NCI-H1105 treated with DMSO at 0.1 percent for 48 hours (cell line): ENCODE measurements around the gene PHF21A.

Experiments used
- DNase-seq: peaks from one replicate; lab custom pipeline; 2025; lab: John Stamatoyannopoulos, UW

PHF21A gene

GRCh38 chr11:45983471-45983845 lies 137.8 kb downstream of the PHF21A start:
- no peak for DNase-seq

- no peak for DNase-seq
Observed at GRCh38 chr11:45982656-45983470, 138.4 kb downstream of the PHF21A start.

GRCh38 chr11:45981826-45982225 lies 139.4 kb downstream of the PHF21A start:
- peak; percentile 44 for DNase-seq

- DNase-seq, result no peak
Observed at GRCh38 chr11:45974806-45975205, 146.4 kb downstream of the PHF21A start.

- no peak for DNase-seq
Observed at GRCh38 chr11:45973601-45974000, 147.7 kb downstream of the PHF21A start.

- DNase-seq, result no peak
Observed at GRCh38 chr11:45968901-45969300, 152.4 kb downstream of the PHF21A start.

GRCh38 chr11:45967506-45967905 lies 153.7 kb downstream of the PHF21A start:
- DNase-seq, result no peak

GRCh38 chr11:45964911-45965389 lies 156.3 kb downstream of the PHF21A start:
- peak; percentile 88 for DNase-seq

GRCh38 chr11:45961751-45962240 lies 159.5 kb downstream of the PHF21A start:
- DNase-seq, result no peak

- DNase-seq, result no peak
Observed at GRCh38 chr11:45960387-45961095, 160.7 kb downstream of the PHF21A start.

- DNase-seq, result no peak
Observed at GRCh38 chr11:45959851-45960250, 161.4 kb downstream of the PHF21A start.

- DNase-seq, result no peak
Observed at GRCh38 chr11:45949992-45950407, 171.3 kb downstream of the PHF21A start.

GRCh38 chr11:45948356-45948755 lies 172.9 kb downstream of the PHF21A start:
- no peak for DNase-seq

- DNase-seq, result no peak
Observed at GRCh38 chr11:45947885-45948284, 173.4 kb downstream of the PHF21A start.

- DNase-seq, result no peak
Observed at GRCh38 chr11:45945397-45945999, 175.8 kb downstream of the PHF21A start.

- no peak for DNase-seq
Observed at GRCh38 chr11:45942381-45942780, 178.9 kb downstream of the PHF21A start.

- no peak for DNase-seq
Observed at GRCh38 chr11:45941285-45941684, 180.0 kb downstream of the PHF21A start.

GRCh38 chr11:45939836-45940235 lies 181.4 kb downstream of the PHF21A start:
- no peak for DNase-seq

- no peak for DNase-seq
Observed at GRCh38 chr11:45937916-45938315, 183.3 kb downstream of the PHF21A start.

GRCh38 chr11:45936511-45937054 lies 184.7 kb downstream of the PHF21A start:
- DNase-seq, result no peak

- DNase-seq, result no peak
Observed at GRCh38 chr11:45935349-45936064, 185.7 kb downstream of the PHF21A start.
